GM21515 (cell line): ENCODE measurements around the gene MAPKAPK2.
"Not testable (repeated sequence)": the region's sequence is repeated elsewhere in the genome, so short reads cannot be mapped to it uniquely, and the experiment has no call there.

Experiments
- ATAC-seq: cut with Tn5 transposase; IDR thresholded peaks from one replicate; pipeline ENCODE4 v1.9.1; 2021; ENCODE audit not compliant: unreplicated experiment

Gene MAPKAPK2

GRCh38 chr1:206684478-206685333 is at the start of gene MAPKAPK2:
Gene MAPKAPK2, plus strand, starts transcription at chr1:206684905. Its CDS starts 325 bp downstream, at chr1:206685230.
- ATAC-seq: peak; percentile 35

GRCh38 chr1:206635080-206635977 is 49.4 kb upstream of the MAPKAPK2 start, which contains the start of gene DYRK3:
Gene DYRK3, plus strand, starts transcription at chr1:206635536. Its CDS starts 168 bp downstream, at chr1:206635704.
- ATAC-seq: peak; percentile 95

- ATAC-seq: peak; percentile 8
Measured at GRCh38 chr1:206635978-206636345, 48.7 kb upstream of the MAPKAPK2 start.

GRCh38 chr1:206636671-206637070 is 48.0 kb upstream of the MAPKAPK2 start:
- ATAC-seq: no peak

- no peak for ATAC-seq
Measured at GRCh38 chr1:206637605-206638004, 47.1 kb upstream of the MAPKAPK2 start.

- not testable (repeated sequence) for ATAC-seq
Measured at GRCh38 chr1:206642074-206642473, 42.6 kb upstream of the MAPKAPK2 start.

- ATAC-seq: no peak
Measured at GRCh38 chr1:206643118-206643698, 41.5 kb upstream of the MAPKAPK2 start.

- no peak for ATAC-seq
Measured at GRCh38 chr1:206646504-206646903, 38.2 kb upstream of the MAPKAPK2 start.

- no peak for ATAC-seq
Measured at GRCh38 chr1:206647224-206647623, 37.5 kb upstream of the MAPKAPK2 start.

- ATAC-seq: no peak
Measured at GRCh38 chr1:206649261-206649921, 35.3 kb upstream of the MAPKAPK2 start.

- no peak for ATAC-seq
Measured at GRCh38 chr1:206651014-206651413, 33.7 kb upstream of the MAPKAPK2 start.

- ATAC-seq: no peak
Measured at GRCh38 chr1:206651958-206652890, 32.5 kb upstream of the MAPKAPK2 start.

- no peak for ATAC-seq
Measured at GRCh38 chr1:206653715-206654459, 30.8 kb upstream of the MAPKAPK2 start.

- no peak for ATAC-seq
Measured at GRCh38 chr1:206654828-206655227, 29.9 kb upstream of the MAPKAPK2 start.

GRCh38 chr1:206655471-206655882 is 29.2 kb upstream of the MAPKAPK2 start:
- no peak for ATAC-seq

GRCh38 chr1:206656936-206657335 is 27.8 kb upstream of the MAPKAPK2 start:
- no peak for ATAC-seq

- ATAC-seq: no peak
Measured at GRCh38 chr1:206657751-206658150, 27.0 kb upstream of the MAPKAPK2 start.

GRCh38 chr1:206658264-206658980 is 26.3 kb upstream of the MAPKAPK2 start:
- ATAC-seq: no peak

- ATAC-seq: no peak
Measured at GRCh38 chr1:206658981-206659273, 25.8 kb upstream of the MAPKAPK2 start.
